Measurements from ENCODE around the gene BMP8B.

BMP8B gene

DNA sequence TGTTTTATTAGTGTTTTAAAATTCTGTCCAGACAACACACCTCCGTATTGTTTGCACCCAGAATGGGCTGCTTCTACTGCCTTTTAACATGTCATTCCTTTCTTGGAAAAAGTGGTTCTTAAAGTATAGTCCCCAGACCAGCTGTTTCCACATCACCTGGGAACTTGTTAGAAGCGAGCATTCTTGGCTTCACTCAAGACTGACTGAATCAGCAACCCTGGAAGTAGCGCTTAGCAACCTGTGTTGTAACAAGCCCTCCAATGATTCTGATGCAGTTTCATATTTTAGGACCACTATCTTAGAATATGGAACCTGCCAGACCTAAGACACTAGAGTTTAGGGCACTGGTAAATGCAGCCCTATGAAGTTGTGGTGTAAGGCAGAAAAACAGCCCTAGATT is 55.9 kb downstream of the BMP8B start:
- Histone ChIP-seq H3K4me1 (ENCODE audit: control insufficient read depth, insufficient read depth, low read length) (no peaks in the 10 kb centered on the region), H3K4me3 (ENCODE audit: low read depth, low read length) (no peak overlapping the region), H3K36me3 (ENCODE audit: control insufficient read depth in 2 of 2, insufficient read depth in 1 of 2, low read length in 2 of 2) (no peaks in the 10 kb centered on the region), H3K27ac (ENCODE audit: extremely low read depth, low read depth, low read length) (no peak overlapping the region), H3K9me3 (ENCODE audit: control insufficient read depth, insufficient read depth, low read depth, low read length) (no peaks in the 10 kb centered on the region)
- CTCF ChIA-PET: interaction anchor here (0.6 to 0.7 kb wide), 2 partner anchors 307 to 652 kb away, joined by 3 read pairs; no protein-coding TSS in a partner anchor
- TF ChIP-seq ZNF596 (tag by site-specific recombination; IDR thresholded peaks at IDR 0.05) (no peak), ZSCAN30 (tag by site-specific recombination; IDR thresholded peaks at IDR 0.05) (no peak), ZFP41 (tag by site-specific recombination; IDR thresholded peaks at IDR 0.05; ENCODE audit: borderline replicate concordance) (no peak), FEZF1 (tag by site-specific recombination; IDR thresholded peaks at IDR 0.05) (no peak), IKZF3 (tag by site-specific recombination; IDR thresholded peaks at IDR 0.05) (no peak), KLF10 (tag by site-specific recombination; IDR thresholded peaks at IDR 0.05) (no peak), MZF1 (tag by site-specific recombination; IDR thresholded peaks at IDR 0.05; ENCODE audit: borderline replicate concordance) (no peak), ZNF132 (tag by site-specific recombination; IDR thresholded peaks at IDR 0.05; ENCODE audit: borderline replicate concordance) (no peak), ZEB2 (tag by site-specific recombination; IDR thresholded peaks at IDR 0.05) (no peak), SP3 (tag by site-specific recombination; IDR thresholded peaks at IDR 0.05) (no peak), ZNF510 (tag by site-specific recombination; IDR thresholded peaks at IDR 0.05; ENCODE audit: insufficient replicate concordance) (no peak), ZNF155 (tag by site-specific recombination; IDR thresholded peaks at IDR 0.05) (no peak), MYNN (tag by site-specific recombination; IDR thresholded peaks at IDR 0.05; ENCODE audit: borderline replicate concordance) (no peak)
- TF ChIP-seq, protein P1, sequence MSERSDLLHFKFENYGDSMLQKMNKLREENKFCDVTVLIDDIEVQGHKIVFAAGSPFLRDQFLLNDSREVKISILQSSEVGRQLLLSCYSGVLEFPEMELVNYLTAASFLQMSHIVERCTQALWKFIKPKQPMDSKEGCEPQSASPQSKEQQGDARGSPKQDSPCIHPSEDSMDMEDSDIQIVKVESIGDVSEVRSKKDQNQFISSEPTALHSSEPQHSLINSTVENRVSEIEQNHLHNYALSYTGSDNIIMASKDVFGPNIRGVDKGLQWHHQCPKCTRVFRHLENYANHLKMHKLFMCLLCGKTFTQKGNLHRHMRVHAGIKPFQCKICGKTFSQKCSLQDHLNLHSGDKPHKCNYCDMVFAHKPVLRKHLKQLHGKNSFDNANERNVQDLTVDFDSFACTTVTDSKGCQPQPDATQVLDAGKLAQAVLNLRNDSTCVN (tag by site-specific recombination; optimal IDR thresholded peaks at IDR 0.05): no peak
- TF ChIP-seq, protein P2, sequence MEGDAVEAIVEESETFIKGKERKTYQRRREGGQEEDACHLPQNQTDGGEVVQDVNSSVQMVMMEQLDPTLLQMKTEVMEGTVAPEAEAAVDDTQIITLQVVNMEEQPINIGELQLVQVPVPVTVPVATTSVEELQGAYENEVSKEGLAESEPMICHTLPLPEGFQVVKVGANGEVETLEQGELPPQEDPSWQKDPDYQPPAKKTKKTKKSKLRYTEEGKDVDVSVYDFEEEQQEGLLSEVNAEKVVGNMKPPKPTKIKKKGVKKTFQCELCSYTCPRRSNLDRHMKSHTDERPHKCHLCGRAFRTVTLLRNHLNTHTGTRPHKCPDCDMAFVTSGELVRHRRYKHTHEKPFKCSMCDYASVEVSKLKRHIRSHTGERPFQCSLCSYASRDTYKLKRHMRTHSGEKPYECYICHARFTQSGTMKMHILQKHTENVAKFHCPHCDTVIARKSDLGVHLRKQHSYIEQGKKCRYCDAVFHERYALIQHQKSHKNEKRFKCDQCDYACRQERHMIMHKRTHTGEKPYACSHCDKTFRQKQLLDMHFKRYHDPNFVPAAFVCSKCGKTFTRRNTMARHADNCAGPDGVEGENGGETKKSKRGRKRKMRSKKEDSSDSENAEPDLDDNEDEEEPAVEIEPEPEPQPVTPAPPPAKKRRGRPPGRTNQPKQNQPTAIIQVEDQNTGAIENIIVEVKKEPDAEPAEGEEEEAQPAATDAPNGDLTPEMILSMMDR (tag by site-specific recombination; IDR thresholded peaks at IDR 0.05): no peak
- TF ChIP-seq, protein P3, sequence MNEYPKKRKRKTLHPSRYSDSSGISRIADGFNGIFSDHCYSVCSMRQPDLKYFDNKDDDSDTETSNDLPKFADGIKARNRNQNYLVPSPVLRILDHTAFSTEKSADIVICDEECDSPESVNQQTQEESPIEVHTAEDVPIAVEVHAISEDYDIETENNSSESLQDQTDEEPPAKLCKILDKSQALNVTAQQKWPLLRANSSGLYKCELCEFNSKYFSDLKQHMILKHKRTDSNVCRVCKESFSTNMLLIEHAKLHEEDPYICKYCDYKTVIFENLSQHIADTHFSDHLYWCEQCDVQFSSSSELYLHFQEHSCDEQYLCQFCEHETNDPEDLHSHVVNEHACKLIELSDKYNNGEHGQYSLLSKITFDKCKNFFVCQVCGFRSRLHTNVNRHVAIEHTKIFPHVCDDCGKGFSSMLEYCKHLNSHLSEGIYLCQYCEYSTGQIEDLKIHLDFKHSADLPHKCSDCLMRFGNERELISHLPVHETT (tag by site-specific recombination; IDR thresholded peaks at IDR 0.05): no peak
- TF ChIP-seq, protein P4, sequence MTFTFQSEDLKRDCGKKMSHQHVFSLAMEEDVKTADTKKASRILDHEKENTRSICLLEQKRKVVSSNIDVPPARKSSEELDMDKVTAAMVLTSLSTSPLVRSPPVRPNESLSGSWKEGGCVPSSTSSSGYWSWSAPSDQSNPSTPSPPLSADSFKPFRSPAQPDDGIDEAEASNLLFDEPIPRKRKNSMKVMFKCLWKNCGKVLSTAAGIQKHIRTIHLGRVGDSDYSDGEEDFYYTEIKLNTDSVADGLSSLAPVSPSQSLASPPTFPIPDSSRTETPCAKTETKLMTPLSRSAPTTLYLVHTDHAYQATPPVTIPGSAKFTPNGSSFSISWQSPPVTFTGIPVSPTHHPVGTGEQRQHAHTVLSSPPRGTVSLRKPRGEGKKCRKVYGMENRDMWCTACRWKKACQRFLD (tag by site-specific recombination; IDR thresholded peaks at IDR 0.05): no peak
- POLR2A ChIA-PET: no interaction called here

DNA sequence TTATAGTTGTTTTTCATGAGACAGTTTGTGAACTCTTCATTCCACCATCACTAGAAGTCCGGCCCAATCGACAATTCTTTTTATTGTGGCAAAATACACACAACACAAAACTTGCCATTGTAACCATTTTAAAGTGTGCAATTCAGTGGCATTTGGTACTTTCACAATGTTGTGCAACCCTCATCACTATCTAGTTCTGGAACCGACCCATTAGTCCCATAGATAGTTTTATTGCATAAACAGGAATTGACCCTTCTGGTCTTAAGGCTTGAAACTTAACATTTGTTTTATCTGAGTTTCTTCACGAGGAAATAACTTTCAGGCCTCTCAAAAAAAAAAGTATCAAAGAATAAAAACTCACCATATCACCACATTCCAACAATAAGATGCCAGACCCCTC is 58.8 kb downstream of the BMP8B start:
- TF ChIP-seq HOXC10 (CRISPR knock-in tag; IDR thresholded peaks at IDR 0.05): no peak
- no peak for TF ChIP-seq ZNF585B (tag by site-specific recombination; IDR thresholded peaks at IDR 0.05)
- TF ChIP-seq ZBTB1 (tag by site-specific recombination; IDR thresholded peaks at IDR 0.05): no peak
- TF ChIP-seq GLIS1 (tag by site-specific recombination; IDR thresholded peaks at IDR 0.05): no peak
- TF ChIP-seq, protein P5, sequence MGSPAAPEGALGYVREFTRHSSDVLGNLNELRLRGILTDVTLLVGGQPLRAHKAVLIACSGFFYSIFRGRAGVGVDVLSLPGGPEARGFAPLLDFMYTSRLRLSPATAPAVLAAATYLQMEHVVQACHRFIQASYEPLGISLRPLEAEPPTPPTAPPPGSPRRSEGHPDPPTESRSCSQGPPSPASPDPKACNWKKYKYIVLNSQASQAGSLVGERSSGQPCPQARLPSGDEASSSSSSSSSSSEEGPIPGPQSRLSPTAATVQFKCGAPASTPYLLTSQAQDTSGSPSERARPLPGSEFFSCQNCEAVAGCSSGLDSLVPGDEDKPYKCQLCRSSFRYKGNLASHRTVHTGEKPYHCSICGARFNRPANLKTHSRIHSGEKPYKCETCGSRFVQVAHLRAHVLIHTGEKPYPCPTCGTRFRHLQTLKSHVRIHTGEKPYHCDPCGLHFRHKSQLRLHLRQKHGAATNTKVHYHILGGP (tag by site-specific recombination; IDR thresholded peaks at IDR 0.05): no peak
- no peak for TF ChIP-seq ZNF830 (tag by site-specific recombination; IDR thresholded peaks at IDR 0.05; ENCODE audit: low read depth)
- no peak for TF ChIP-seq SP7 (tag by site-specific recombination; IDR thresholded peaks at IDR 0.05)
- no peak for TF ChIP-seq ZNF324 (tag by site-specific recombination; IDR thresholded peaks at IDR 0.05)
- no peak for TF ChIP-seq ZNF404 (tag by site-specific recombination; IDR thresholded peaks at IDR 0.05)
- TF ChIP-seq ZNF19 (tag by site-specific recombination; IDR thresholded peaks at IDR 0.05; ENCODE audit: low read depth): no peak
- TF ChIP-seq KLF9 (tag by site-specific recombination; IDR thresholded peaks at IDR 0.05; ENCODE audit: low read depth): no peak
- TF ChIP-seq SCRT2 (tag by site-specific recombination; IDR thresholded peaks at IDR 0.05): no peak
- CTCF ChIA-PET: interaction anchor here (0.7 to 1.0 kb wide), 2 partner anchors 10 to 67 kb away, joined by 5 read pairs; no protein-coding TSS in a partner anchor
- POLR2A ChIA-PET: interaction anchor here (1.2 kb wide), 1 partner anchor 9 kb away, joined by 6 read pairs; the partner anchor contains the start of gene PPIE

More for the DNA sequence above, 58.8 kb downstream of the BMP8B start:
- Histone ChIP-seq H3K36me3 (ENCODE audit: control insufficient read depth in 2 of 2, insufficient read depth in 1 of 2, low read length in 2 of 2) (no peaks in the 10 kb centered on the region), H3K4me1 (ENCODE audit: control insufficient read depth, insufficient read depth, low read length) (no peaks in the 10 kb centered on the region), H3K4me3 (ENCODE audit: low read depth, low read length) (no peak overlapping the region), H3K9me3 (ENCODE audit: control insufficient read depth, insufficient read depth, low read depth, low read length) (no peaks in the 10 kb centered on the region), H3K27ac (ENCODE audit: extremely low read depth, low read depth, low read length) (no peak overlapping the region)
